ENCODE data around the gene HOXB9. TPM values are rescaled to one million over a fixed set of nuclear protein-coding genes. Genes with fewer than 3 reads are reported as not detected.

HOXB9 gene
- total RNA-seq, 1 donor: not detected

DNA sequence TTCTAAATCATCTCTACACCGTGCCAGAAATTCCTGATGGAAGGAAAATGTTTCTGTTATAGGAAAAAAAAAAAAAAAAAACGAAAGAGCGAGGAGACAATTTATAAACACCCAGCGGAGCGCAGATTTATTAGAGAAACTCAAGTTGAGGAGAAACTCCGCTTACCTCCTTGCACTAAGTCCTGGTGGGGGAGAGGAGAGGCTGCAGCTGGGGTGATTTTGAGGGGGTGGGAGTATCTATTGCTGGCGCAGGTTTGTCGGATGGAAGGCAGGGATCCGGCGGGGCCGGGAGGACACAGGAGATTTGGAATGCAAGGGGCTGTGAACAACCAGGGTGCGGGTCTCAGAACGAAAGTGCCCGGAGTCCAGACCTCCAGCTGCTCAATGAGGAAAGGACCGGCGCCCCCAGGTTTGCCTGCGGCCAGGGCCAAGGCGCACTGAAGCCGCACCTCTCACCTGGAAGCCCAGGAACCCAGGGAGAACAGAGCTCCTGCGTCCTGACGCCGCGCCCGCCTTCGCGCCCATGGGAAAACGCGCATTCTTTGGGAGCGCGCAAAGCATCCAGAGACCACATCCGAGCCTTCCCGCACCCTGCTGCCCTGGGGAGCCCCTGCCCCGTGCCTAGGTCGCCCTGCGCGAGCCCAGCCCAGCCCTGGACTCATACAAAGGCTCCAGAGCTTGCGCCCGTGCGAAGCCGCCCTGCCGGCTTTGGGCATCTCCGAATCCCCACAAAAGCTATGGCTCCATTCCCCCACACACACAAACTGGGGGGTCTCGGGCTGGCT lies 8.5 kb downstream of the HOXB9 start:
- TF ChIP-seq, protein P1, sequence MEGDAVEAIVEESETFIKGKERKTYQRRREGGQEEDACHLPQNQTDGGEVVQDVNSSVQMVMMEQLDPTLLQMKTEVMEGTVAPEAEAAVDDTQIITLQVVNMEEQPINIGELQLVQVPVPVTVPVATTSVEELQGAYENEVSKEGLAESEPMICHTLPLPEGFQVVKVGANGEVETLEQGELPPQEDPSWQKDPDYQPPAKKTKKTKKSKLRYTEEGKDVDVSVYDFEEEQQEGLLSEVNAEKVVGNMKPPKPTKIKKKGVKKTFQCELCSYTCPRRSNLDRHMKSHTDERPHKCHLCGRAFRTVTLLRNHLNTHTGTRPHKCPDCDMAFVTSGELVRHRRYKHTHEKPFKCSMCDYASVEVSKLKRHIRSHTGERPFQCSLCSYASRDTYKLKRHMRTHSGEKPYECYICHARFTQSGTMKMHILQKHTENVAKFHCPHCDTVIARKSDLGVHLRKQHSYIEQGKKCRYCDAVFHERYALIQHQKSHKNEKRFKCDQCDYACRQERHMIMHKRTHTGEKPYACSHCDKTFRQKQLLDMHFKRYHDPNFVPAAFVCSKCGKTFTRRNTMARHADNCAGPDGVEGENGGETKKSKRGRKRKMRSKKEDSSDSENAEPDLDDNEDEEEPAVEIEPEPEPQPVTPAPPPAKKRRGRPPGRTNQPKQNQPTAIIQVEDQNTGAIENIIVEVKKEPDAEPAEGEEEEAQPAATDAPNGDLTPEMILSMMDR (IDR thresholded peaks at IDR 0.05; ENCODE audit: insufficient read depth, low read length): no peak
- no peak for DNase-seq (ENCODE audit: low read depth)
- no peak overlapping the region for H3K4me3 ChIP-seq (ENCODE audit: low read depth, low read length)

DNA sequence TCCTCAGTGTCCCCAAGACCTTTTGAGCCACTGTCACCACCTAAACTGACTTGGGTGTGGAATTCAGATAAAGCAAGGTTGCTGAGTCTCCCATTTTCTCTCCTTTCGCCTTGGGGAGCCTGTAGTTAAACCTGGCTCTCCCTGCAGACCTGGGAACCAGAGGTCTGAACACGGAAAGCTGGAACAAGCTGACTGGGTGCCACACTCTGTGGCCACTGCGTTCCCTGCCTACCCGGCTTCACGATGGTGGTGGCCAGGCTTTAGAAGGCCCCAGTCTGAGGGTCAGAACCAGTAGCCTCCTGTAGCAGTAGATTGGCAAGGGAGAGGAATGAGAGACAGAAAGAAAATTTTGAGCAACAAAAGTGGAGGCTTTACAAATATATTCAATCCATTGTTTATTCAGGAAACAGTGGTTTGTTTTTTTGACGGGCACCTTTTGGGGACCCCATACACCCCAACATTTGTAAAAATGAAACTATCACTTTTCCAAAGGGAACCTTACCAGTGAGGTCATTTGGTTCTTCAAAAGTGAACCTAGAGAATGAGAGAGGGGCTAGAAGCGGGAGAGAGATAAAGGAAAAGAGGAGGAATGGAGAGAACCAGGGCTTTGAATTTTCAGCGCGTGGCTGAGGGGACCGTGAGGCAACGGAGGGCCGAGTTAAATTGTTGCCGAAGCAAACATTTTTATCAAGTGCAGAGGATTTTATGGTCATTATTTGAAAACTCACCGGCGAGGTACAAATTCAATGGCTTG lies 9.3 kb downstream of the HOXB9 start:
- DNase-seq (ENCODE audit: low read depth): no peak
- TF ChIP-seq, protein P1 (IDR thresholded peaks at IDR 0.05; ENCODE audit: insufficient read depth, low read length): no peak
- no peak overlapping the region for H3K4me3 ChIP-seq (ENCODE audit: low read depth, low read length)

DNA sequence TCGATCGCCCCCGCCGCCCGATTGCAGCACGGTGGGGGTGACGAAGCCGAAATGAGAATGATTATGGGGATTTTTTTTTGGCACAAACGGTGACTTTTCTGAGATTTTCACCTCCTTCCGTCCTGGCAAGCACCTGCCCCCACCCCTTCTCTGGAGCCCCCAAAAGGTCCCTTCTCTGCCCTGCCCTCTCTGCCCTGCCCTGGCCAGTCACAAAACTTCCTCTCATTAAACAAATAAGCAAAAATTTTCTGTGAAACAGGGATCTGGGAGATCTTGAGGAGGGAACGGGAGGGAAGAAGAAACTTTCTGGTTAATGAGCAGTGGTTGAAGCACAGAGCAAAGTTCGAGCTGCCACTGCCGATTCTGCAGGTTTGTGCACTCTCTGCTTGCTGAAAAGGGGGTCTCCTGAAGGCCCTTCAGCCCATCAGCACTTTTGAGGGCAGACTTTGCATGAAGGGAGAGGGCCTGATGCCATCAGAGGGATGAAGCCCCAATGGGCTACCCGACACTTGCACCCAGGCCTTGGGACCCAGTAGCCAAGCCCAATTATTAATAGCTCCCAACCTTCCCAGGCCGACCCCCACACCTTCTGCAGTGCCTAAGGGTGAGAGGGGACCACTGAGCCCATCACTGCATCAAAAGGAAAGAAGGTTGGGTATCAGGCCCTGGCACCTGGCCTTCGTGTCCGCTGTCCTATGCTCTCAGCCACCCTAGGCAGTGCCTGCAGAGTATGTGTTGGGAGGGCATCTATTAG lies 10.0 kb downstream of the HOXB9 start:
- no peak for DNase-seq (ENCODE audit: low read depth)
- H3K4me3 ChIP-seq (ENCODE audit: low read depth, low read length): no peak overlapping the region
- TF ChIP-seq, protein P1 (IDR thresholded peaks at IDR 0.05; ENCODE audit: insufficient read depth, low read length): no peak

DNA sequence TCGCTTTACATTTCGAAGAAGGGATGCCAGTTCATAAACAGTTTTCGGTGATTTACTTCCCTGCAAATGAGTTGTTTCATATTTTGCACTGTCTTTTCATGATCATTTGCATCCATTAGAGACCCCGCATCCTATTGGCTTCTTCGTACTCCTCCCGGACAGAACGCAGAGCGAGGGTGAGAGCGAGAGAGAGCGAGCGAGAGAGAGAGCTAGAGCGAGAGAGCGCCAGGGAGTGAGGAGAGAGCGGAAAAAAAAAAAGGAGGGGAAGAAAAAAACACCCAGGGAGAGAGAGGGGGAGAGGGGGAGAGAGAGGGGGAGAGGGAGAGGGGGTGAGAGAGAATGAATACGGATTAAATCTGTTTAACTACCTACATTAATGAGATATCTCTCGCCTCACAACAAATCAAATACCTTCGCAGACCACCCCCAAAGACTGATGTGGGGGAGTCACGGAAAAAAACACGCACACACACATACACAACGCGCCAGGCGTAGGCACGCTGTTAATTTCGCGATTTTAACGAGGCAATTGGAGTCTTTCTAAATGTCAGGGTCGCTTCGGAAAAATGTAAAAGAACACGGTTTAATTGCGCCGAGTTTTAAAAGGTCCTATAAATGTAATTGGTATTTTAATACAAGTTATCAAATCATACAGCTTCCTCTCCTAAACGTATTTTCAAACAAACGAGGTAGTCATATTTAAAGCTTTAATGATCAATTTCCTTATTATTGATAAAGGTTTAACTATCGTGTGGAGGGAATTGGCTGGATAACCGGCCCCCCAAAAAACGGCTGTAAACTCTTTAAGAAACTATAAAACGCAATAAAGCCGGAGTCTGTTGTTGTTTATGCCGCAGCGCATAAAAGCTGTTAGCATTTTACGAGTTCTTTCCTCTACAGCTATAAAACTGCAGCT lies 10.9 kb downstream of the HOXB9 start, which contains the start of gene HOXB8:
Gene HOXB8 (minus strand): TSS at position 246 of the 916 bp plus-strand sequence. CDS start 588 bp downstream, outside the sequence.
- TF ChIP-seq, protein P1 (IDR thresholded peaks at IDR 0.05; ENCODE audit: insufficient read depth, low read length): no peak
- DNase-seq (ENCODE audit: low read depth): no peak
- H3K4me3 ChIP-seq (ENCODE audit: low read depth, low read length): no peak within 1 kb of the TSS

DNA sequence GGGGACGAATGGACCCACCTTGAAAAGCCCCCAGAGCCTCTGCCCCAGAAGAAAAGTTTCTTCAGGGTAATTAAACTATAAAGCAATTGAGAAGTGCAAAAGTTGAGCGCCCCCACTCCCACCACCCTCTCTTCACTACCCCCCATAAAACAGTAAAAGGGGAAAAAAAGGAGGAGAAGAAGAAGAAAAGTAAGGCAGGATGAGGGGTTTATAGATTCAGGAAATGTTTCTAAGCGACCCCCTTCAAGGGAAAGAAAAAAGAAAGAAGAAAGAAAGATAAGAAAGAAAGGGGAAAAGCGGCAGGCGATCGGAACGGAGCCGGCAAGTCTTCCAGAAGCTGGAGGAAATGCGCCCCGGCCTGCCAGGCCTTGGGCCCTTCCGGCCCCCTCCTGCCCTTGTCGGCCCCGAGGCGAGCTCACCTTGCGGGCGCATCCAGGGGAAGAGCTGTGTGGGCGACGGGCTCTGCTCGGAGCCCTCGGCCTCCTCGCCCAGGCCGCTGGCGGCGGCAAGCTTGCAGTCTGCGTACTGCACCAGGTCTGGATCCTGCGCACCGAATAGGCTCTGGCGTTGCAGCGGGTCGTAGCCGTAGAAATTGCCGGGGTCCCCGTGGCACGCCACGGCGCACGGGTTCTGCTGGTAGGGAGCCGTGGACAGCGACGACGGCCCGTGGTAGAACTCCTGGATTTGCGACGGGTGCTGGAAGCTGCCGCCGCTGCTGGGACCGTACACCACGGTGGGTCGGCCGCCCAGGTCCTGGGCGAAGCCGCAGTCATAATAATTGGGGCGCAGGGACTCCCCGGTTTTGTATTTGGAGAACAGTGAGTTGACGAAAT lies 12.1 kb downstream of the HOXB9 start:
- no peak overlapping the region for H3K4me3 ChIP-seq (ENCODE audit: low read depth, low read length)
- no peak for DNase-seq (ENCODE audit: low read depth)
- TF ChIP-seq, protein P1 (IDR thresholded peaks at IDR 0.05; ENCODE audit: insufficient read depth, low read length): no peak

Measured in fibroblast of the aortic adventitia (primary cell).